ENCODE results near the gene ACAN. TPM values are rescaled to one million over a fixed set of nuclear protein-coding genes. Genes with fewer than 3 reads are reported as not detected.

ACAN gene
- total RNA-seq, 1 experiment from 2014 or later, result 0.50 TPM

- Mint-ChIP-seq H3K27me3 (ENCODE audit: low read depth) (peaks cover 33% of the 10 kb centered on the region), H3K4me3 (no peak overlapping the region), H3K4me1 (peaks cover 5 to 7% of the 10 kb centered on the region in 2 experiments), H3K36me3 (ENCODE audit: insufficient read depth in 1 of 3, low read depth in 3 of 3) (no peaks in the 10 kb centered on the region), H3K27ac (no peak overlapping the region), H3K9me3 (peaks cover 0 to under 1% of the 10 kb centered on the region in 2 experiments; a peak in 1 of 5 replicates)
- H3K4ac ChIP-seq (ENCODE audit: low read depth, low read length), result no peak overlapping the region
- no peak overlapping the region for H3K18ac ChIP-seq (ENCODE audit: insufficient read length, low read depth, low read length)
- no peak overlapping the region for H3K9ac ChIP-seq (ENCODE audit: extremely low read depth, insufficient read length, low read length)
- DNase-seq, result no peak
- no peaks in the 10 kb centered on the region for H3K4me1 ChIP-seq (ENCODE audit: insufficient read depth, low read length)
- H3T11ph ChIP-seq (ENCODE audit: low read length), result no peak overlapping the region
- peaks cover 3% of the 10 kb centered on the region; the same call in 1 of the 2 replicates for H3K27me3 ChIP-seq (ENCODE audit: insufficient read depth, low read length)
- H2BK5ac ChIP-seq (ENCODE audit: insufficient read length, low read length), result no peak overlapping the region
- no peak overlapping the region for H2BK20ac ChIP-seq (ENCODE audit: low read depth, low read length, poor library complexity, severe bottlenecking)
- no peak overlapping the region for H2BK15ac ChIP-seq (ENCODE audit: low read depth, low read length)
- H3K23ac ChIP-seq (ENCODE audit: insufficient read length, low read depth, low read length), result no peak overlapping the region
- H3K4me2 ChIP-seq (ENCODE audit: insufficient read depth, insufficient read length, low read length), result no peak overlapping the region
- no peak overlapping the region for H3K14ac ChIP-seq (ENCODE audit: insufficient read depth, low read length)
- no CpG with 5 or more reads among the region's 1 CpG for WGBS (ENCODE audit: extremely low coverage, insufficient read length, low lambda C conversion rate)
- H4K5ac ChIP-seq (ENCODE audit: insufficient read length, low read depth, low read length), result no peak overlapping the region
- no peak overlapping the region for H2AK5ac ChIP-seq (ENCODE audit: insufficient read length, low read length)
- no peaks in the 10 kb centered on the region for H3K9me3 ChIP-seq (ENCODE audit: control insufficient read depth, low read depth, low read length)
- H4K8ac ChIP-seq (replicated peaks; ENCODE audit: insufficient read length, low read depth, low read length), result no peak overlapping the region
- peaks cover 1% of the 10 kb centered on the region; the same call in 1 of the 2 replicates for H3K79me2 ChIP-seq (ENCODE audit: insufficient read depth, low read length)
- no peak overlapping the region for H2BK120ac ChIP-seq (ENCODE audit: low read depth, low read length, poor library complexity, severe bottlenecking)
- no peaks in the 10 kb centered on the region for H3K79me1 ChIP-seq (ENCODE audit: insufficient read depth, low read depth, low read length, poor library complexity, severe bottlenecking)
- H3K23me2 ChIP-seq (ENCODE audit: insufficient read length, low read depth, low read length, poor library complexity, severe bottlenecking), result peaks cover 3% of the 10 kb centered on the region
- no peak overlapping the region for H2BK12ac ChIP-seq (ENCODE audit: insufficient read length, low read depth, low read length)
- TF ChIP-seq CTCF (conservative IDR thresholded peaks at IDR 0.05), result no peak
- no peak overlapping the region for H2AFZ ChIP-seq (ENCODE audit: low read length)
- no peak overlapping the region for H3K27ac ChIP-seq (ENCODE audit: insufficient read length, low read depth, low read length)
- H3K56ac ChIP-seq (ENCODE audit: insufficient read length, low read depth, low read length), result no peak overlapping the region
- H4K91ac ChIP-seq (ENCODE audit: insufficient read length, low read depth, low read length), result no peak overlapping the region
- H4K20me1 ChIP-seq (ENCODE audit: control insufficient read depth, insufficient read depth, insufficient read length), result no peaks in the 10 kb centered on the region
Measured at GRCh38 chr15:88764448-88764847, 38.8 kb upstream of the ACAN start.
